Colonic mucosa (tissue), 4 donors: ENCODE measurements around the gene PLXND1. TPM values are rescaled to one million over a fixed set of nuclear protein-coding genes. Genes with fewer than 3 reads are reported as not detected.
"Not testable (repeated sequence)": the region's sequence is repeated elsewhere in the genome, so short reads cannot be mapped to it uniquely, and the experiment has no call there.

Source experiments
- DNase-seq: peaks from one replicate; pipeline ENCODE4 v3.0.0-alpha.2; 2020
- H3K27ac ChIP-seq: fragments of 200-600 bp; one replicate; pipeline ENCODE4 v1.8.0; 2021
- H3K27me3 ChIP-seq: fragments of 200-600 bp; one replicate; pipeline ENCODE4 v1.8.0; 2021
- H3K36me3 ChIP-seq: fragments of 200-600 bp; one replicate; pipeline ENCODE4 v1.8.0; 2021
- H3K4me1 ChIP-seq: fragments of 200-600 bp; one replicate; pipeline ENCODE4 v1.8.0; 2021; ENCODE audit warnings: mild to moderate bottlenecking
- H3K4me3 ChIP-seq: fragments of 200-600 bp; one replicate; pipeline ENCODE4 v1.8.0; 2021
- H3K9ac ChIP-seq, 2 donors: one replicate each; pipeline ENCODE4 v1.7.0; 2013; ENCODE audit warnings: control low read depth in 2 of 2, low read depth in 2 of 2, low read length in 2 of 2
- H3K9me3 ChIP-seq: fragments of 200-600 bp; one replicate; pipeline ENCODE4 v1.8.0; 2021
- CTCF ChIP-seq: fragments of 200-600 bp; IDR thresholded peaks from one replicate; pipeline ENCODE4 v1.8.0; 2022; ENCODE audit warnings: antibody characterized with exemption, mild to moderate bottlenecking
- intact Hi-C: fragments of 100-400 bp; cut with DNase I; formaldehyde crosslinking; loops from one replicate; pipeline ENCODE4 v1.14.1; 2022
- total RNA-seq, 2 donors: library from RNA; stranded (reverse); fragmentation: NEBNext Ultra II Directional in 1 of 2; extraction: Animal tissue kit (Norgen Biotek cat#: 25700) in 1 of 2; gene quantifications; one replicate each; pipeline ENCODE4 v1.2.1, GENCODE V29; 2021
- donor health status: healthy.
- donor health status: DM: no; HTN: no; CAD: no.
- donor health status: DM: no; HTN: no; CAD: no.

PLXND1 gene
- total RNA-seq, 2 donors from 2014 or later = 25.6 to 26.7 TPM

GRCh38 chr3:129552287-129553050 lies 54.0 kb downstream of the PLXND1 start:
- TF ChIP-seq CTCF = no peak
- Histone ChIP-seq H3K36me3 (no peaks in the 10 kb centered on the region), H3K27me3 (no peaks in the 10 kb centered on the region), H3K4me1 (no peaks in the 10 kb centered on the region), H3K27ac (no peak overlapping the region), H3K9ac (no peak overlapping the region), H3K4me3 (no peak overlapping the region), H3K9me3 (no peaks in the 10 kb centered on the region)
- DNase-seq = no peak
- intact Hi-C loops = no loop called here

- no peaks in the 10 kb centered on the region for H3K9me3 ChIP-seq
- intact Hi-C loops = no loop called here
- H3K4me3 ChIP-seq = no peak overlapping the region
- H3K4me1 ChIP-seq = no peaks in the 10 kb centered on the region
- no peak for DNase-seq
- H3K9ac ChIP-seq = no peak overlapping the region
- TF ChIP-seq CTCF = no peak
- H3K27ac ChIP-seq = no peak overlapping the region
- H3K36me3 ChIP-seq = no peaks in the 10 kb centered on the region
- H3K27me3 ChIP-seq = no peaks in the 10 kb centered on the region
Measured at GRCh38 chr3:129549805-129550204, 56.7 kb downstream of the PLXND1 start.

GRCh38 chr3:129549006-129549800 lies 57.3 kb downstream of the PLXND1 start:
- Histone ChIP-seq H3K9ac (no peak overlapping the region), H3K27me3 (no peaks in the 10 kb centered on the region), H3K4me3 (no peak overlapping the region), H3K27ac (no peak overlapping the region), H3K36me3 (no peaks in the 10 kb centered on the region), H3K9me3 (no peaks in the 10 kb centered on the region), H3K4me1 (no peaks in the 10 kb centered on the region)
- intact Hi-C loops = no loop called here
- DNase-seq = no peak
- no peak for TF ChIP-seq CTCF

- TF ChIP-seq CTCF = no peak
- no peak for DNase-seq
- no peaks in the 10 kb centered on the region for H3K36me3 ChIP-seq
- no peaks in the 10 kb centered on the region for H3K4me1 ChIP-seq
- H3K9ac ChIP-seq = no peak overlapping the region
- H3K4me3 ChIP-seq = no peak overlapping the region
- H3K27me3 ChIP-seq = no peaks in the 10 kb centered on the region
- no peaks in the 10 kb centered on the region for H3K9me3 ChIP-seq
- no peak overlapping the region for H3K27ac ChIP-seq
- intact Hi-C loops = no loop called here
Measured at GRCh38 chr3:129548104-129548965, 58.1 kb downstream of the PLXND1 start.

- no peak overlapping the region for H3K4me3 ChIP-seq
- no peak for DNase-seq
- H3K4me1 ChIP-seq = no peaks in the 10 kb centered on the region
- H3K9me3 ChIP-seq = no peaks in the 10 kb centered on the region
- no peak overlapping the region for H3K27ac ChIP-seq
- no peaks in the 10 kb centered on the region for H3K36me3 ChIP-seq
- intact Hi-C loops = no loop called here
- no peaks in the 10 kb centered on the region for H3K27me3 ChIP-seq
- no peak for TF ChIP-seq CTCF
- no peak overlapping the region for H3K9ac ChIP-seq
Measured at GRCh38 chr3:129547241-129547640, 59.2 kb downstream of the PLXND1 start.

GRCh38 chr3:129545951-129546350 lies 60.5 kb downstream of the PLXND1 start:
- H3K4me3 ChIP-seq, DNase-seq, H3K9me3 ChIP-seq, H3K27me3 ChIP-seq, intact Hi-C loops, H3K27ac ChIP-seq, H3K9ac ChIP-seq, H3K4me1 ChIP-seq, H3K36me3 ChIP-seq: not testable (repeated sequence)
